Measurements from ENCODE around the gene LY6G6D.

LY6G6D gene

DNA sequence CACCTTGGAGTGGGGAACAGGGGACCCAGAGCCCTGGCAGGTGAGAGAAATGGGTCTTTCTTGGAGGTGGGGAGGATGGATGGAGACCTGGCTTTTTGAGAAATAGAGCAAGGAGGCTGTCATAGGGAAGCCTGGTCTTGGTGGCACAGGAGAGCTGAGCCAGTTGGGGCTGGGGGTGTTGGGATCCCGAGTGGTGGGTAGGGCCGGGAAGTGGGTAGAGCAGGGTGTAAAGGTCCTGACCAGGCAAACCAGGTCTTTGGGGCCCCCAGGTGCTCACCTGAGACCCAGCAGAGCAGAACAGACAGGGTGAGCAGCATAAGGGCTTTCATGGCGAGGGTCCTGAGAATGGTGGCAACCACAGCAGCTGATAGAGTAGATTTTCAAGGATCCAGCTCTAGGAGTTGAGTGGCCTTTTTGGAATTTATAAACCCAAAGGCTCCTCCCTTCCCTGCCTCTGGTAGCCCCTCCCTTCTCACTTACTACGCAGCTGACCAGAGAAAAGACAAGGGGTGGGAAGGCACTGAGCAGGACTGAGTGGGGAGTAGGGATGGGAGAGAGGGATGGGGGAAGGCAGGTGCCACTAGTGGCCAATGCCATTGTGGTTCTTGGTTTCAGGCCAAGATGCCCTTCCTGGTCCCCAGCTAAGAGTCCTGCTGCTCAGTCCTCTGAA lies 6.3 kb downstream of the LY6G6D start, which contains the start of gene LY6G6C:
Gene LY6G6C, minus strand, starts transcription at position 396 of the 670 bp plus-strand sequence. Its CDS starts 67 bp downstream, at position 329.
- DNase-seq: no peak

GRCh38 chr6:31722173-31722572 lies 7.0 kb downstream of the LY6G6D start:
- DNase-seq: no peak

- no peak for DNase-seq
Observed at GRCh38 chr6:31723245-31723979, 8.3 kb downstream of the LY6G6D start, which contains the start of gene MPIG6B. TSS of gene MPIG6B (plus strand) at chr6:31723373. CDS start at chr6:31723384, 11 bp downstream.

GRCh38 chr6:31723980-31724691 lies 9.0 kb downstream of the LY6G6D start:
- no peak for DNase-seq

GRCh38 chr6:31725502-31726350 lies 10.6 kb downstream of the LY6G6D start:
- no peak for DNase-seq

- DNase-seq: no peak
Observed at GRCh38 chr6:31727034-31727716, 12.0 kb downstream of the LY6G6D start.

DNA sequence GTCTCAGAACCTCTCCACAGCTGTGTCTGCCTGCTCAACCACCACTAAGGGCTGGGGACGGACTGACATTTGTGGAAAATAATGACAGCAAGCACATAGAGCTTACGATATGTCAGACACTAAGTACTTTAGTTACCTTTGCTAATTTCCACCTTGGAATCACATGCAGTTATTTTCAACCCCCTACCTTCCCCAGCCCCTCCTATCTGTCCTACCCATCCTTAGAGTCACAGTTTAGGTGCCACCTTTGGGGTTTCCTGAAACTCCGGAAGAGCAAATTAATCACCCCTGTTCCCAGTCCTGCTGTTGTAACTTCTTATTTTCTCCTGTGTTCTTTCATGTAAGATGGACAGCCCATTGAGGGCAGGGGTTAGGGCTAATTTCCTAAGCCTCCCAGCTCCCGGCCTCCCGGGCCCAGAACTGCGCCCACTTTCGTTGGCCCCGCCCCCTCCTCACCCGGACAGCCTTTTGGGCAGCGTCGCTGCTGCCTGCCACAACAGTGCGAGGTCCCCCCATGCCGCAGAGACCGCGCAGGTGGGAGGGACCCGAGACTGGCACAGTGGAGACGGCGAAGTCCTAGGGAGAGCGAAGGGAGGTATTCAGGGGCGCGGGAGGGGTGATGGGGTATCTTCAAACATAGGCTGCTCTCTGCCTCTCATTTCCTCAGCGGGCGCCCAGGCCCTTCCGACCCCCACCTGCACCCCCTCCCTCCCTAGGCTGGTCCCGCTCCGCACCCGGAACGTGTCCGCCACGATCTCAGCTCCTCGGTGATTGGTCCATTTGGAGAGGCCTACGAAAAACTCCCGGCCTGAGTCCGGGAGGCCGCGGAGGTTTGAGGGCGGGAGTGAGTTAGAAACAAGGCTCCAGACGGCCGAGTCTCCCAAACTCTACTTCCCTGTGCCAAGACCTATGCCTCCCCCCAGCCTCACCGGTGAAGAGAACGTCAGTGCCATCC lies 12.8 kb downstream of the LY6G6D start:
- DNase-seq: no peak

GRCh38 chr6:31728767-31729514 lies 13.8 kb downstream of the LY6G6D start, which contains the start of gene DDAH2:
TSS of gene DDAH2 (minus strand) at chr6:31729299. CDS start at chr6:31729161, 138 bp downstream.
- DNase-seq: no peak

GRCh38 chr6:31729515-31729978 lies 14.4 kb downstream of the LY6G6D start:
- DNase-seq: peak; percentile 85

GRCh38 chr6:31729979-31730630 lies 15.0 kb downstream of the LY6G6D start:
- DNase-seq: peak; percentile 87

- DNase-seq: no peak
Observed at GRCh38 chr6:31730631-31731086, 15.5 kb downstream of the LY6G6D start.

DNA sequence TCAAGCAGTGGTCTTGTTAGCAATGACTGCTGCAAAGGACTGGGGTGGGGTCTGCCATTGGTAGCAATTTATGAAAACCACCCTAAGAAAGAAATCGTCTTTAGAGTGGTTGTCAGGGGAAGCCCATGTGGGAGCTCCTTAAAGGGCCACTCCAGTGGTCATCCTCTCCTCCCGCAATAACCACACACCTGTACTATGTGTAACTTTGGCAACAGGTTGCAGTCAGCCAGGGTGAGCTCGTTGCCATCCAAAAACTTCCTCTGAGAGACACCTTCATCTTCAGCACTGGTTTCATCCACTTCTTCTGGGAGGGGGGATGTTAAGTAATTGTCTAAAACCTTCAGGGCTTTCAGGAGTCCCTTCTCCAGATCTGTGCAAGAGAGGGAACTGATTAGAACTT lies 16.9 kb downstream of the LY6G6D start:
- DNase-seq: no peak

- no peak for DNase-seq
Observed at GRCh38 chr6:31733734-31734133, 18.6 kb downstream of the LY6G6D start.

GRCh38 chr6:31734247-31734820 lies 19.2 kb downstream of the LY6G6D start:
- DNase-seq: no peak

GRCh38 chr6:31734821-31735406 lies 19.8 kb downstream of the LY6G6D start:
- DNase-seq: peak; percentile 23

- peak; percentile 71 for DNase-seq
Observed at GRCh38 chr6:31736021-31736767, 21.0 kb downstream of the LY6G6D start, which contains the start of gene CLIC1. TSS of gene CLIC1 (minus strand) at chr6:31736530. CDS start at chr6:31736300, 230 bp downstream.

GRCh38 chr6:31736768-31737314 lies 21.7 kb downstream of the LY6G6D start:
- DNase-seq: no peak

Measured in NCI-H2227 treated with DMSO at 0.1 percent for 48 hours (cell line).